Lung (tissue), 12 donors: ENCODE data around the gene RGS17. TPM values are rescaled to one million over a fixed set of nuclear protein-coding genes. Genes with fewer than 3 reads are reported as not detected.

Experiments
- ATAC-seq: fragments of 200-7000 bp; cut with Tn5 transposase; one replicate; pipeline ENCODE4 v1.9.1; 2020; ENCODE audit warnings: moderate number of reproducible peaks; ENCODE audit not compliant: insufficient read depth, low FRiP score
- DNase-seq, 3 donors: peaks; one replicate each; pipeline ENCODE4 v3.0.0-alpha.2; 2013 to 2017
- H3K27ac ChIP-seq, 2 donors: one replicate each; pipeline ENCODE4 v1.5.1; 2013; ENCODE audit warnings: mild to moderate bottlenecking in 2 of 2, moderate library complexity in 2 of 2, control low read depth in 1 of 2, inconsistent platforms in 1 of 2, low read depth in 1 of 2, low read length in 1 of 2
- H3K27me3 ChIP-seq, 3 donors: one replicate each; pipeline ENCODE4 v1.5.1; 2013; ENCODE audit warnings: low read length in 2 of 3; ENCODE audit not compliant: control insufficient read depth in 3 of 3, insufficient read depth in 3 of 3
- H3K36me3 ChIP-seq, 4 donors: one replicate each; pipeline ENCODE4 v1.5.1; 2013; ENCODE audit warnings: low read length in 4 of 4, mild to moderate bottlenecking in 1 of 4, moderate library complexity in 1 of 4; ENCODE audit not compliant: control insufficient read depth in 4 of 4, insufficient read depth in 4 of 4
- H3K4me1 ChIP-seq, 5 donors: one replicate each; pipeline ENCODE4 v1.5.1; 2013; ENCODE audit warnings: low read length in 5 of 5, mild to moderate bottlenecking in 2 of 5, moderate library complexity in 1 of 5; ENCODE audit not compliant: control insufficient read depth in 5 of 5, insufficient read depth in 5 of 5
- H3K4me3 ChIP-seq: one replicate; pipeline ENCODE4 v1.5.1; 2013; ENCODE audit warnings: mild to moderate bottlenecking, control low read depth, moderate library complexity
- H3K9ac ChIP-seq, 2 donors: one replicate each; pipeline ENCODE4 v1.5.1; 2013; ENCODE audit warnings: low read length in 2 of 2, control low read depth in 1 of 2; ENCODE audit not compliant: insufficient read depth in 1 of 2
- H3K9me3 ChIP-seq, 4 donors: one replicate each; pipeline ENCODE4 v1.5.1; 2013; ENCODE audit warnings: low read length in 3 of 4, mild to moderate bottlenecking in 1 of 4, moderate library complexity in 1 of 4; ENCODE audit not compliant: control insufficient read depth in 4 of 4, insufficient read depth in 3 of 4
- CTCF ChIP-seq: IDR thresholded peaks from 2 replicates; pipeline ENCODE4 v1.5.1; 2012; ENCODE audit warnings: mild to moderate bottlenecking; ENCODE audit errors: control extremely low read depth, extremely low read depth
- WGBS, 2 donors: extraction: QIAGEN DNeasy Blood & Tissue Kit; methylation state at CpG; one replicate each; pipeline ENCODE4 v1.1.7; 2013; 5-methylcytosine and 5-hydroxymethylcytosine counted together
- polyA plus RNA-seq, 2 donors: library from polyadenylated mRNA; stranded (reverse); fragments of 200-250 nt; gene quantifications; one replicate each; pipeline ENCODE4 v1.2.1, GENCODE V29; 2013
- total RNA-seq, 2 donors: library from RNA; depleted of rRNA in 1 of 2; stranded (reverse); fragments of >200 nt in 1 of 2; gene quantifications; one replicate each; pipeline ENCODE4 v1.2.1, GENCODE V29; 2014 to 2021
- donor health status: control.
- donor health status: control.
- donor health status: Bipolar disorder and iron deficiency.
- donor health status: healthy.
- donor health status: DM: yes; HTN: yes; CAD: no.

Gene RGS17
- total and polyA plus RNA-seq, 4 donors, result 0.17 to 1.7 (median 0.41) TPM

GRCh38 chr6:153125032-153125431, 6.0 kb downstream of the RGS17 start:
- Histone ChIP-seq H3K27me3 (peaks cover 3 to 21% (median 17%) of the 10 kb centered on the region in 3 donors), H3K27ac (no peak overlapping the region), H3K36me3 (no peaks in the 10 kb centered on the region), H3K9ac (no peak overlapping the region), H3K4me3 (no peak overlapping the region), H3K9me3 (no peaks in the 10 kb centered on the region), H3K4me1 (peaks cover 0 to 7% (median 5%) of the 10 kb centered on the region in 5 donors)
- no peak for TF ChIP-seq CTCF
- DNase-seq (no peak), ATAC-seq (no peak)

- 65 to 69% methylated on average over 3 of the region's 3 CpGs for WGBS, 2 donors
Measured at GRCh38 chr6:153123801-153124200, 7.3 kb downstream of the RGS17 start.

GRCh38 chr6:153121311-153121710, 9.8 kb downstream of the RGS17 start:
- Histone ChIP-seq H3K4me3 (no peak overlapping the region), H3K27ac (no peak overlapping the region), H3K9ac (no peak overlapping the region), H3K9me3 (no peaks in the 10 kb centered on the region), H3K36me3 (no peaks in the 10 kb centered on the region), H3K27me3 (no peaks in the 10 kb centered on the region), H3K4me1 (no peaks in the 10 kb centered on the region)
- DNase-seq (no peak), ATAC-seq (no peak)
- TF ChIP-seq CTCF, result no peak

More at GRCh38 chr6:153123801-153124200, 7.3 kb downstream of the RGS17 start:
- Histone ChIP-seq H3K4me3 (no peak overlapping the region), H3K27me3 (peaks cover 3 to 10% (median 10%) of the 10 kb centered on the region in 3 donors), H3K4me1 (no peaks in the 10 kb centered on the region), H3K9me3 (no peaks in the 10 kb centered on the region), H3K36me3 (no peaks in the 10 kb centered on the region), H3K9ac (no peak overlapping the region), H3K27ac (no peak overlapping the region)
- DNase-seq, result no peak
- no peak for ATAC-seq
- no peak for TF ChIP-seq CTCF
